HCT116 (cell line): ENCODE measurements around the gene SNTG2. TPM values are rescaled to one million over a fixed set of nuclear protein-coding genes. Genes with fewer than 3 reads are reported as not detected.

ENCODE experiments used
- ATAC-seq: fragments of 200-7000 bp; cut with Tn5 transposase; 2 replicates; pipeline ENCODE4 v1.9.1; 2020; ENCODE audit warnings: mild to moderate bottlenecking, moderate library complexity
- BruUV-seq: library from RNA; stranded (reverse); fragments of 400-500 nt; replicated peaks from 2 replicates; lab custom pipeline; 2021; lab: Mats Ljungman, UMichigan
- CTCF ChIA-PET: fragments of 300-600 bp; sonication (Branson Sonifier 250); formaldehyde crosslinking; loops from one replicate; lab custom pipeline; 2021; ENCODE audit warnings: antibody characterized with exemption; lab: Charles Lee
- POLR2A ChIA-PET: fragments of 300-600, 350-600 bp; sonication (Branson Sonifier 250); formaldehyde crosslinking; loops from one replicate; lab custom pipeline; 2021; ENCODE audit warnings: antibody characterized with exemption; lab: Charles Lee
- RAD21 ChIA-PET, 2 experiments: fragments of 300-600 bp; sonication (Branson Sonifier 250); formaldehyde crosslinking; loops; one replicate each; lab custom pipeline; 2023; ENCODE audit warnings: low total read pairs in 2 of 2; ENCODE audit not compliant: uncharacterized antibody in 2 of 2, unreplicated experiment in 2 of 2, low non-redundant PET in 1 of 2; lab: Charles Lee
- DNase-seq: peaks from one replicate; pipeline ENCODE4 v3.0.0-alpha.2; 2010; ENCODE audit warnings: low read depth, low spot score
- H2AFZ ChIP-seq: fragments of 200-600 bp; shearing (Covaris generic), sonication (generic); 2 replicates; pipeline ENCODE4 v1.6.1; 2017; ENCODE audit warnings: low read depth, mixed run types, mixed read lengths, antibody characterized with exemption, low read length; ENCODE audit not compliant: poor library complexity, severe bottlenecking
- H3K27ac ChIP-seq: 2 replicates; pipeline ENCODE4 v1.5.1; 2012; ENCODE audit warnings: low read depth, low read length
- H3K27me3 ChIP-seq: fragments of 200-600 bp; sonication (generic); 2 replicates; pipeline ENCODE4 v1.6.1; 2016; ENCODE audit warnings: mixed run types, low read length, mixed read lengths; ENCODE audit not compliant: insufficient read depth
- H3K36me3 ChIP-seq, 2 experiments: fragments of 200-500 bp in 1 of 2; fragments of 200-600 bp in 1 of 2; sonication (Bioruptor generic) in 1 of 2; sonication (generic) in 1 of 2; 2 replicates each; pipeline versions ENCODE4 v1.5.1 to v1.6.1; 2014 to 2016; ENCODE audit warnings: low read length in 2 of 2, inconsistent platforms in 1 of 2, mixed read lengths in 1 of 2, mixed run types in 1 of 2; ENCODE audit not compliant: insufficient read depth in 2 of 2, control insufficient read depth in 1 of 2
- H3K4me1 ChIP-seq, 2 experiments: fragments of 200-600 bp in 1 of 2; sonication (generic) in 1 of 2; 2 replicates each; pipeline versions ENCODE4 v1.5.1 to v1.6.1; 2012 to 2017; ENCODE audit warnings: low read length in 2 of 2, inconsistent platforms in 1 of 2, mild to moderate bottlenecking in 1 of 2, mixed read lengths in 1 of 2, mixed run types in 1 of 2, moderate library complexity in 1 of 2; ENCODE audit not compliant: insufficient read depth in 2 of 2, control insufficient read depth in 1 of 2
- H3K4me2 ChIP-seq: fragments of 200-600 bp; sonication (generic); 2 replicates; pipeline ENCODE4 v1.6.1; 2017; ENCODE audit warnings: mixed run types, low read length, mixed read lengths
- H3K4me3 ChIP-seq, 2 experiments: fragments of 200-600 bp in 1 of 2; sonication (generic) in 1 of 2; replicated peaks in 1 of 2; 2 replicates each; pipeline ENCODE4 v1.5.1; 2011 to 2016; ENCODE audit warnings: low read length in 2 of 2, control low read depth in 1 of 2, low read depth in 1 of 2, mild to moderate bottlenecking in 1 of 2, mixed read lengths in 1 of 2, mixed run types in 1 of 2
- H3K79me2 ChIP-seq: fragments of 200-600 bp; sonication (generic); 2 replicates; pipeline ENCODE4 v1.6.1; 2017; ENCODE audit warnings: mild to moderate bottlenecking, mixed run types, low read length, moderate library complexity, mixed read lengths; ENCODE audit not compliant: insufficient read depth
- H3K9ac ChIP-seq: fragments of 200-600 bp; sonication (generic); 2 replicates; pipeline ENCODE4 v1.6.1; 2016; ENCODE audit warnings: low read length, mixed read lengths
- H3K9me2 ChIP-seq: fragments of 200-600 bp; sonication (generic), shearing (Covaris generic); 2 replicates; pipeline ENCODE4 v1.6.1; 2017; ENCODE audit warnings: mixed run types, mild to moderate bottlenecking, moderate library complexity; ENCODE audit not compliant: insufficient read depth
- H3K9me3 ChIP-seq, 2 experiments: fragments of 200-500 bp in 1 of 2; fragments of 200-600 bp in 1 of 2; sonication (Bioruptor generic) in 1 of 2; sonication (generic) in 1 of 2; 2 replicates each; pipeline ENCODE4 v1.6.1; 2014 to 2017; ENCODE audit warnings: low read length in 2 of 2, mixed read lengths in 2 of 2, inconsistent platforms in 1 of 2, low read depth in 1 of 2, mild to moderate bottlenecking in 1 of 2, mixed run types in 1 of 2, moderate library complexity in 1 of 2; ENCODE audit not compliant: control insufficient read depth in 1 of 2, insufficient read depth in 1 of 2
- H4K20me1 ChIP-seq: fragments of 200-600 bp; sonication (generic), shearing (Covaris generic); 2 replicates; pipeline ENCODE4 v1.6.1; 2017; ENCODE audit warnings: mixed run types, mild to moderate bottlenecking, moderate library complexity; ENCODE audit not compliant: insufficient read depth
- ATF3 ChIP-seq: IDR thresholded peaks from 2 replicates; pipeline ENCODE4 v1.6.1; 2012
- CBX3 ChIP-seq: IDR thresholded peaks from 2 replicates; pipeline ENCODE4 v1.6.1; 2012; ENCODE audit warnings: low read depth
- CTCF ChIP-seq, 3 experiments: fragments of 200-600 bp in 1 of 3; sonication (generic) in 1 of 3; IDR thresholded peaks in 2 of 3; conservative IDR thresholded peaks in 1 of 3; 2 replicates each; pipeline ENCODE4 v1.5.1; 2012 to 2017; ENCODE audit warnings: low read depth in 2 of 3, low read length in 2 of 3, antibody characterized with exemption in 1 of 3, borderline replicate concordance in 1 of 3, control low read depth in 1 of 3, mild to moderate bottlenecking in 1 of 3, mixed read lengths in 1 of 3, mixed run types in 1 of 3, moderate library complexity in 1 of 3; ENCODE audit not compliant: insufficient read depth in 1 of 3
- ELF1 ChIP-seq: IDR thresholded peaks from 2 replicates; pipeline ENCODE4 v1.6.1; 2012; ENCODE audit warnings: low read depth, borderline replicate concordance
- EZH2 ChIP-seq: fragments of 200-600 bp; sonication (generic); IDR thresholded peaks from 2 replicates; pipeline ENCODE4 v1.6.1; 2017; ENCODE audit warnings: antibody characterized with exemption, mixed run types
- EZH2phosphoT487 ChIP-seq: fragments of 200-600 bp; IDR thresholded peaks from 2 replicates; pipeline ENCODE4 v1.6.1; 2018; ENCODE audit warnings: antibody characterized with exemption, borderline replicate concordance
- POLR2A ChIP-seq: IDR thresholded peaks from 2 replicates; pipeline ENCODE4 v1.7.0; 2011; ENCODE audit warnings: borderline replicate concordance; ENCODE audit not compliant: insufficient read depth, insufficient read length; ENCODE audit errors: extremely low read depth
- REST ChIP-seq: IDR thresholded peaks from 2 replicates; pipeline ENCODE4 v1.6.1; 2012; ENCODE audit warnings: low read depth
- SIN3A ChIP-seq: IDR thresholded peaks from 2 replicates; pipeline ENCODE4 v1.6.1; 2012; ENCODE audit warnings: low read depth
- SP1 ChIP-seq: IDR thresholded peaks from 2 replicates; pipeline ENCODE4 v1.6.1; 2012; ENCODE audit warnings: low read depth
- SRF ChIP-seq: IDR thresholded peaks from 2 replicates; pipeline ENCODE4 v1.6.1; 2012; ENCODE audit warnings: low read depth
- TCF7L2 ChIP-seq: IDR thresholded peaks from 2 replicates; pipeline ENCODE4 v1.7.0; 2011; ENCODE audit warnings: borderline replicate concordance, inconsistent platforms; ENCODE audit not compliant: insufficient read depth, insufficient read length; ENCODE audit errors: extremely low read depth
- intact Hi-C: fragments of 100-400 bp; cut with micrococcal nuclease; formaldehyde crosslinking; loops from 2 replicates; pipeline ENCODE4 v1.10.0; 2022
- total RNA-seq: library from RNA; stranded (reverse); gene quantifications from one replicate; pipeline ENCODE4 v1.2.1, GENCODE V29; 2021; ENCODE audit not compliant: unreplicated experiment

The SNTG2 gene
- total RNA-seq, 1 experiment from 2014 or later, result not detected

- H3K36me3 ChIP-seq, result no peaks in the 10 kb centered on the region
- no peaks in the 10 kb centered on the region for H3K9me2 ChIP-seq
- H3K79me2 ChIP-seq, result no peaks in the 10 kb centered on the region
- H3K27me3 ChIP-seq, result peaks cover 8% of the 10 kb centered on the region; the same call in 1 of the 2 replicates
- ChIA-PET RAD21 (no interaction called here), POLR2A (no interaction called here), CTCF (no interaction called here)
- H3K4me1 ChIP-seq, result peaks cover 0 to 8% of the 10 kb centered on the region in 2 experiments; a peak in 3 of 4 replicates
- intact Hi-C loops, result no loop called here
- no peak overlapping the region for H3K4me3 ChIP-seq
- no peaks in the 10 kb centered on the region for H3K9me3 ChIP-seq
- TF ChIP-seq SIN3A (no peak), CTCF (IDR thresholded peaks at IDR 0.05 in 2 of 3, conservative IDR thresholded peaks at IDR 0.05 in 1 of 3; ENCODE audit: borderline replicate concordance in 1 of 3, insufficient read depth in 1 of 3, low read depth in 2 of 3, low read length in 2 of 3) (no peak), EZH2phosphoT487 (no peak), SP1 (no peak), EZH2 (no peak), SRF (no peak), ATF3 (no peak), CBX3 (no peak), TCF7L2 (no peak), REST (no peak), ELF1 (no peak), POLR2A (no peak)
- H3K9ac ChIP-seq, result no peak overlapping the region
- ATAC-seq, result peak; percentile 30; the same call in 1 of the 2 replicates
- H3K4me2 ChIP-seq, result peak overlapping the region; percentile 36; the same call in 1 of the 2 replicates
- no peaks in the 10 kb centered on the region for H4K20me1 ChIP-seq
- H3K27ac ChIP-seq, result no peak overlapping the region
- no peak for DNase-seq
- no TSS peak for BruUV-seq
- H2AFZ ChIP-seq, result no peak overlapping the region
Observed at GRCh38 chr2:1055014-1055595, 104.5 kb downstream of the SNTG2 start.
